ENCODE data around the gene SORT1.

DNA sequence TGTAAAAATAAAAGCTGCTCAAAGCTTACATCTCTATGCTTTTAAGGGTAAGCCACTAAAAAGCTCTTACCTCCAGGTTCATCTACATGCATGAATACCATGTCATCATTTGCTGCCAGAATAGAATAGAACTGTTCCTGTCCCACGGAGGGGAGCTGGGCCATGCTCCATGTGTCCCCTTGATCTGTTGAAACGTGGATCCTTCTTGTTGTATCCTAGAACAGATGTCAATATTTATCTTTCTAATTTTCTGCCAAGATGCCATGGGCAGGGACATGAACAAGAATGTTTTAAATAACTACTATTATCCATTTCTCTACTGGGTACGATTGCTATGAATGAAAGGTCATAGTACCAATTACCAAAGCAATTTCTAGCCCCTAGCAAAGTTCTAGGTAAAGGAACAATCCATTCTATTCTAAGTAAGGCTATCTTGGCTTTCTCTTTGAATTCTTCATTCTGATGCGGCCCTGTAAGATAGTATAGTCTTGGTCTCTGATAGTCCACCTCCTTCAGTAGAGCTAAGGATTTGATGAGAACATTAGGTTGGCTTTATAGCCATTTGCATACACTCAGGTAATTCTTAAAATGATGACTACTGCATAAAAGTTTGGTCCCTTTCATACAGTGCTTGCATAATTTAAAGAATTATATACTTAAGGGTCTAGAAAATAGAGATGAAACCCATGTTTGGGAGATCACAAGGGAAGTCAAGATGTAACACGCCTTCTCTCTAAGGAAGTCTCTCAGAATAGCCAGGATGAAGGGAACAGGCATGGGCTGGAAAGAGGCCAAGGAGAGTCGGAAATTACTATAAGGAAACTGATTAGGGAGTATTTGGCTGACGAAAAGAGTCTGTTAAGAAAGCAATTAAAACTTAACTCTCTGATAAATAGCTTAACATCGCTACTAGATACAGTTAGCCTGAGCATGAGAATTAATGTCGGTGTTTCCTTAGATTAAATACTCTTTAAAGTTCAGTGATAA lies 55.5 kb downstream of the SORT1 start:
- TF ChIP-seq, protein P1, sequence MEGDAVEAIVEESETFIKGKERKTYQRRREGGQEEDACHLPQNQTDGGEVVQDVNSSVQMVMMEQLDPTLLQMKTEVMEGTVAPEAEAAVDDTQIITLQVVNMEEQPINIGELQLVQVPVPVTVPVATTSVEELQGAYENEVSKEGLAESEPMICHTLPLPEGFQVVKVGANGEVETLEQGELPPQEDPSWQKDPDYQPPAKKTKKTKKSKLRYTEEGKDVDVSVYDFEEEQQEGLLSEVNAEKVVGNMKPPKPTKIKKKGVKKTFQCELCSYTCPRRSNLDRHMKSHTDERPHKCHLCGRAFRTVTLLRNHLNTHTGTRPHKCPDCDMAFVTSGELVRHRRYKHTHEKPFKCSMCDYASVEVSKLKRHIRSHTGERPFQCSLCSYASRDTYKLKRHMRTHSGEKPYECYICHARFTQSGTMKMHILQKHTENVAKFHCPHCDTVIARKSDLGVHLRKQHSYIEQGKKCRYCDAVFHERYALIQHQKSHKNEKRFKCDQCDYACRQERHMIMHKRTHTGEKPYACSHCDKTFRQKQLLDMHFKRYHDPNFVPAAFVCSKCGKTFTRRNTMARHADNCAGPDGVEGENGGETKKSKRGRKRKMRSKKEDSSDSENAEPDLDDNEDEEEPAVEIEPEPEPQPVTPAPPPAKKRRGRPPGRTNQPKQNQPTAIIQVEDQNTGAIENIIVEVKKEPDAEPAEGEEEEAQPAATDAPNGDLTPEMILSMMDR (IDR thresholded peaks at IDR 0.05), result no peak
- TF ChIP-seq POLR2A (IDR thresholded peaks at IDR 0.05), result no peak
